Medulla oblongata (tissue), 1 donor: ENCODE measurements around the gene STEAP1.
"Not testable (repeated sequence)": the region's sequence is repeated elsewhere in the genome, so short reads cannot be mapped to it uniquely, and the experiment has no call there.

Experiments
- DNase-seq: peaks from one replicate; pipeline ENCODE4 v3.0.0-alpha.2; 2015; ENCODE audit errors: extremely low spot score

The STEAP1 gene

GRCh38 chr7:90173127-90173844, 19.0 kb downstream of the STEAP1 start:
- no peak for DNase-seq

DNA sequence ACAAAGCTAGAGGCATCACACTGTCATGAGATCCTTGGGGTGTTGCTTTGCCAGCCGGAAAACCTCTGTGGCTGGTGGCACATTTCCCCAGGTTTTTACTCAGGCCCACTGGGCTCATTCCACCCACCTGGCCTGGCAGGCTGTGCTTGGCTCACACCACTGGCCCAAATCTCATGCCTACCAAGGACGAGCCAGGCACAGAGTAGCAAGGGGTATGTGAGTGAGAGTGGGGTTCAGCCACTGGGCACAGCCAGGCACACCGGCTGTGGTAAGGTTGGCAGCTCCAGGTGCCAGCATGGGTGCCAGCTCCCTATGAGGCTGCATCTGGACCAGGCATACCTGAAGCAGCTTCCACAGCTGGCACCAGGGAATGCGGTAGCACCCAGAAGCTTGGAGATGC, 21.4 kb downstream of the STEAP1 start:
- no peak for DNase-seq

GRCh38 chr7:90176195-90176594, 21.9 kb downstream of the STEAP1 start:
- DNase-seq: no peak

DNA sequence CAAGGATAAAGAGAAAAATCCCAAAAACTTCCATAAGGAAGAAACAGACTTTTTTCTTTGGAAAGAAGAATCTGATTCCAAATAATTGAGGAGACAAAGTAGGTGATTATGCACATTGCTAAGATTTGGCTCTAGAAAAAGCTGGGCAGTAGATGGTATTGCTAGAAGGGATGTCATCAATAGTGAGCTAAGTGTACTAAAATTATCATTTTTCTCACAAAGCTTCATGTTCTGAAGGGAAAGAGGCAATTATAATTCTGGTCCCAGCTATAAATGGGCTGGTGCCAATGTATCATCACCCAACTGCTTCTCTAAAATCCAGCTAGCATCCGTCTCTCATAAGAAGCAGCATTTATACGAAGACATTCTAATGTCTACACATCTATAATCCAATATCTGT, 23.9 kb downstream of the STEAP1 start:
- DNase-seq: no peak

DNA sequence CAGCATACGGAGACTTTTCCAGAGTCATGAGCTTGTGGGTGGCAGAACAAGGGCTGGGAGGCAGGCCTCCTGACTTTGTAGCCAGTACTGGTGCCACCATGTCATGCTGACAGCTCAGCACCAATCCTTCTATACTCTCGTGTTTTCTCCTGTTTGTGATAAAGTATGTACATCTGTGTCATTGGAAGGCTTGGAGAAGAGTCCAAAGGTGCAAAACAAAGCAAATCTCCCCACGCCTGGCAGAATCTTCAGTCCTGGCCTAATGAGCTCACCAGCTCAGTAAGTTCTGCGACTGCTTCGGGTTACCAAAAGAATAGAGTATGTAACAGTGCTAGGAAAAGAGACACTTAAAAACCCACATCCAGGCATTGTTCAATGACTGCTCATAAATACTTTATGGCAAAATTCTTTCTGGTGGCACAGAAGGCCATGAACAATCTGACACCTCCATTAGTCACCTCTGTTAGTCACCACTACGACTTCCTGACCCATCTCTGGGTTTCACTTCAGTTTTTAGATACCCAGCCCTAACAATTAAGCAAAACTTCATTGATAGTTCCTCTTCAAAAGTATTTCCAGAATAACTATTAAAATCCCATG, 24.5 kb downstream of the STEAP1 start:
- no peak for DNase-seq

- no peak for DNase-seq
Observed at GRCh38 chr7:90180011-90180585, 25.8 kb downstream of the STEAP1 start.

DNA sequence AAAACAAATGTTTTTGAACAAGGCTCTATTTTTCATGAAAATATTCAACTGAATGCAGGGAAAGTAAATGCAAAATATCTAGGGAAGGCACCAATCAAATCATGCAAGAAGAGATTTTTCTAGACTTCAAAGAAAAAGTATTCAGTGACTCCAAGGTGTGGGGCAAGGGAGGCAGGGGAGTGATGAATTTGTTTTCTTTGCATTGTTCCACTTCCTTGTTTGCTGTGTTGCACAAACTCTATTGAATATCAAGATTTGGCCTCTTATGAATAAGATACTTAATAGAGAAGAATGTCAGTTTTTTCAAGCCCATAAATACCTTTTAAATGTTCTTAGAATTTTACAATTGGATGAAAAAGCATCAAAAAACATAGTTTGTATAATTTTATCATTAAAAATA, 26.4 kb downstream of the STEAP1 start:
- DNase-seq: no peak

DNA sequence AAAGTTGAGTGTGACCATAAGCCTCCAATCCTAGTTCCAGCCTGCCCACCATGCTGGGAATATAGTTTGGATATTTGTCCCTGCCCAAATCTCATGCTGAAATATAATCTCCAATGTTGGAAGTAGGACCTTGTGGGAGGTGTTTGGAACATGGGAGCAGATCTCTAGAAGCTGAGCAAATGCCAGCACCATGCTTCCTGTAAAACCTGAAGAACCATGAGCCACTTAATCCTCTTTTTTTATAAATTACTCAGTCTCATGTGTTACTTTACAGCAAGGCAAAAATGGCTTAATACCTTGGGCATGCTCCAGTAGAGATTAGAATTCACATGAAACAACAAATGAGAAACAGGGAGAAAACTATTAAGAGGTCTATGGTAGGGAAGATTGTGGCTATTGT, 27.2 kb downstream of the STEAP1 start:
- no peak for DNase-seq

DNA sequence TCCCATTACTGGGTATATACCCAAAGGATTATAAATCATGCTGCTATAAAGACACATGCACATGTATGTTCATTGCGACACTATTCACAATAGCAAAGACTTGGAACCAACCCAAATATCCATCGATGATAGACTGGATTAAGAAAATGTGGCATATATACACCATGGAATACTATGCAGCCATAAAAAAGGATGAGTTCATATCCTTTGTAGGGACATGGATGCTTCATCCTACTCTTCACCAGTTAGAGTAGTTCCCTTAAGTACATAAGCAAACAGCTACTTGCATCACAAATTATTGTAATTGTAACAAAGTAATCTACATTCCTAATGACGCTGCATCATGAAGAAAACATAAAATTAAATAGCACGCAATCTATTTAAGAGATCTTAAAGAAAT, 32.0 kb downstream of the STEAP1 start:
- not testable (repeated sequence) for DNase-seq

DNA sequence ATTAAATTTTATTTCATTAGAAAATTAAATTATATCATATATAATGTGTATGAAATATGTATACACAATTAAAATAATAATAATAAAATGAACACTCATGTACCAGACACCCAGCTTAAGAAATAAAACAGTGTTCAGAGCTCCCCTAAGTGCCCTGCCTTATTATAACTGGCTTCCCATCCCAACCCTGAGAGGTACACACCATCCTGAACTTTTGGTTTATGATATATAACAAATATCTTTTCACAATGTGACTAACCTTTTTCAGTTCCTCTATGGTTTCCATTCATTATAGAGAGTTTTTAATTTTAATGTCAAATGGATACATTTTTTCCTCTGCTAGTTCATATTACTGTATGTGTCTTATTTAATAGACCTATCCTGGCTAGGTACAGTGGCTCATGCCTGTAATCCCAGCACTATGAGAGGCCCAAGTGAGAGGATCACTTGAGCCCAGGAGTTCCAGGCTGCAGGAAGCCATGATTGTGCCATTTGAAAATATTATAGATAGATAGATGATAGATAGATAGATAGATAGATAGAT, 33.3 kb downstream of the STEAP1 start:
- no peak for DNase-seq

- no peak for DNase-seq
Observed at GRCh38 chr7:90188281-90188680, 34.0 kb downstream of the STEAP1 start.

DNA sequence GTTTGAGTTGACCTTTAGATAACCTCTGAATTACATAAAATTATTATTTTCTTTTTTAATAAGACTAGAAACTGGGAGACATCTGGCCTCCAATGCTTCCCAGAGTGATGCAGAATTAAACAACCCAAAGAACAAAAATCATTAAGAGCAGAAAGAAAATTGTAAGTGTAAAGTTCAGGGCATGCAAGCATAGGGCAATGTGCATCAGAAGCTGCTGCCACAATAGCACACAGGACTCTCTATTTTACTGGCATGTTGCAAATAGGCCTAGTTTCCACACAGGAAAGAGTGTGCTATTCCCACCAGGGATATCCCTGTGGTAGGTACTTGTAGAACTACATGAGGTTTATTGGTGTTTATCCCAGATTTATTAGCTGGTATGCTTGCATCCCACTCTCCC, 36.7 kb downstream of the STEAP1 start:
- DNase-seq: no peak

- no peak for DNase-seq
Observed at GRCh38 chr7:90191648-90192047, 37.4 kb downstream of the STEAP1 start.

DNA sequence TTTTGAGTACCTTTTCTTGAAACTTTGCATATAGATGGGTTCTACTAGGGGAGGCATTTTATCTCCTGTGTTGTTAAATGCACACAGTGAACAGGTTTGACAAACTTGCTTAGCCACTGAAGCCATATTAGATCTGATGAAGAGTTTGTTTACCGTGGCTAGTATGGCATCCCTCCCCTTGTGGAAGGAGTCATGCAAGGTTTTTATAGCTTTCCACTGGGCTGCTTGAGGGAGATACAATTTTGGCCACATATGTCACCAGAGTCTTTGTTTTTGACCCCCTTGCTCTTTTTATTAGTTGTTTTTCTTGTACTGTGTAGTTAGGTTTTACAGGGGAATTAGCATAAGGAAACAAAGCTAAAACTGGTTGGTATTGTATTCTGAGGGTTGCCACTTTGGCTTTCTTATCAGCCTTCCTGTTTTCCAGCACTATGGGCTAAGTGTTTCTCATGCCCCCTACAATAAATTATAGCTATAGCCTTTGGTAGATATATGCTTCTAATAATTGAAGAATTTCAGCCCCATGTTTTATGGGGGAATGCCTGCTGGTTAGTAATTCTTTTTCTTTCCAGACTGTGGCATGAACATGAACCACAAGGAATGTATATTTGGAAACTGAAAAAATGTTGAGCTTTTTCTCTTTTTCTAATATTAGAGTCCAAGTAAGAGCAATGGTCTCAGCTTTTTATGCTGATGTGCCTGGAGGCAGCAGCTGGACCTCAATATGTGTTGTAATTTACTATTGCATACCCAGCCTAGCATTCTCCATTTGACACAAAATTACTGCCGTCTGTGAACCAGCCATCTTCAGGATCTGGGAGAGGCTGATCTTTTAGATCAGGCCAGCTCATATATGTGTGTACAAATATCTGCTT, 38.8 kb downstream of the STEAP1 start:
- no peak for DNase-seq

GRCh38 chr7:90194911-90195809, 40.9 kb downstream of the STEAP1 start:
- no peak for DNase-seq

DNA sequence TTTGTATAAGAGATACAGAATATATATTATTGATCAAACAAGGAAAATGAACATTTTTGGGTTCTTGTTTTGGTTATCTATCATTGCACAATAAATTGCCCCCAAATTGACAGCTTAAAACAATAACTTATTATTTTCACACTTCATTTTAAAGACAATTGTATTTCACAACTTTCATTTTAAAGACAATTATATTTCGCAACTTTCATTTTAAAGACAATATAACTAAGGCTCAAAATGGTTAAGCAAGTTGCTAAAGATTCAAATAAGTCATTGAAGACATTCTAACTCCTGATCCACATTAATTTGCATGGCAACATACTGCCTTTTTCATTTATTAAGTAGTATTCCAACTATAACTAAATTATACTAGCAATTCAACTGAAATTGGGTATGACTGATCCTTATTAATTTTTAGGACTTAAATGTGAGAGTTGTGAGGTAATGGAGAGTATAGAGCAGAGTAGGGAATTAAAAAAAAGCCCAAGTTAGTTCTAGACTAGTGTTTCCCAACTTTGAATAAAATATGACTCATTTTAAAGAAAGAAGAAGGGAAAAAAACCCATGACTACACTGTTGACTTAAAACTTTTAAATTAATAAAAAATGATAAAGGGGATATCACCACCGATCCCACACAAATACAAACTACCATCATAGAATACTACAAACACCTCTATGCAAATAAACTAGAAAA, 47.4 kb downstream of the STEAP1 start:
- no peak for DNase-seq

- DNase-seq: no peak
Observed at GRCh38 chr7:90207956-90208355, 53.7 kb downstream of the STEAP1 start.

- DNase-seq: no peak
Observed at GRCh38 chr7:90209776-90210175, 55.5 kb downstream of the STEAP1 start.

DNA sequence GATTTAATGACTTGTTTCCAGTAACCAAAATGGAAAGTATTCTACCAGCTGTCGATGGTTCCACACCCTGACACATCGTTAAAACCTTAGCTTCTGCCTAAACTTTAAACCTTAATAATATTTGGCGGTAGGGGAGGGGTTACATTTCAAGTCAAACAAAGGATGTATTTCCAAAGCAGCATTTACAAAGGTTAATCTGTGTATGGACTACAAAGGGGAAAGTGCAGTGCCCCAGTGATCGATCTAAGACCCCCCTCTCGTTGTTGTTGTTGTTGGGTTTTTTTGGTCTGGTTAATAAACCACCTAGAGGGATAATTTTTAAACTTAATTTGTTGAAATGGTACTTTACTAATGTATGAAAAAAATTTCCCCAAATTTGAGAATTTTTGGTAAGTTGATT, 56.2 kb downstream of the STEAP1 start:
- DNase-seq: no peak

GRCh38 chr7:90210981-90211380, 56.7 kb downstream of the STEAP1 start:
- DNase-seq: peak; percentile 11
